Ovary (tissue), 3 donors: ENCODE data around the gene CTSH.

Experiments
- EP300 ChIP-seq: sonication (generic); formaldehyde crosslinking; IDR thresholded peaks from one replicate; pipeline ENCODE4 v1.6.1; 2017; ENCODE audit warnings: antibody characterized with exemption
- TF ChIP-seq, protein P1 (sequence below), 3 donors: fragments of 450-650 bp in 2 of 3; fragments of 200-600 bp in 1 of 3; IDR thresholded peaks; one replicate each; pipeline versions ENCODE4 v1.5.1 to v1.8.0; 2016 to 2022; ENCODE audit warnings: antibody characterized with exemption in 3 of 3, mild to moderate bottlenecking in 1 of 3
- donor health status: DM: no; HTN: no; CAD: no.

DNA sequence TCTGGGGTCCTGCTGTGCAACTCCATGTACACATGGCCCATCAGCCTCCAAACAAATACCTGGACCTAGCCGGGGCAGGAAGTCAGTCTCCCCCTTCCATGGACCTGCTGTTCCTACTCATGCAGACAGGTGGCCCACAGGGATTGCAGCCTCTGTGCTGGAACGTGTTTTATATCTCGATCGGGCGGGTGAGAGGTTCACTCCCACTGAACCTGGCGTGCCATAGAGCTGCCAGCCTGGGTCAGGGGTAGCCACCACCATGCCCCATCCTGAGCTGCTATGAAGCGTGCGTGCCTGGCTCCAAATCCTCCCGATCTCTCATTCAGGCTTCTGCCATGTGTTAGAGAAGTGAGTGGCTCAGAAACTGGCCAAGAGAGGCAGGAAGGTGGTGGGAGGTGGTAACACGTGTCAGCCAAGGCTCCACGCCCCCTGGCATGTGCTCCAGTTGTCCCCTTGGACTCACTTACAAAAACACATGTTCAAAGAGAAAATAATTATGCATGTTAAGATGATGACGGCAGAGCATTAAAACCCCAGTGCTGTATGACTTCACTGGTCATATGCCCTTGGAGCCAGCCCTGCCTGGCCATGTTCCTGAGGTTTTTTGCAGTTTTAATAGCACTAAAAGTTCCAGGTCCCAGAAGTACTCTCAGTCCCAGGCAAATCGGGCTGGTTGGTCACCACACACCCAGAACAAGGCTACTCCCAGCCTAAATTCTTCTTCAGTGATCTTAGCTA, 30.6 kb downstream of the CTSH start:
- TF ChIP-seq EP300: no peak
- TF ChIP-seq, protein P1, sequence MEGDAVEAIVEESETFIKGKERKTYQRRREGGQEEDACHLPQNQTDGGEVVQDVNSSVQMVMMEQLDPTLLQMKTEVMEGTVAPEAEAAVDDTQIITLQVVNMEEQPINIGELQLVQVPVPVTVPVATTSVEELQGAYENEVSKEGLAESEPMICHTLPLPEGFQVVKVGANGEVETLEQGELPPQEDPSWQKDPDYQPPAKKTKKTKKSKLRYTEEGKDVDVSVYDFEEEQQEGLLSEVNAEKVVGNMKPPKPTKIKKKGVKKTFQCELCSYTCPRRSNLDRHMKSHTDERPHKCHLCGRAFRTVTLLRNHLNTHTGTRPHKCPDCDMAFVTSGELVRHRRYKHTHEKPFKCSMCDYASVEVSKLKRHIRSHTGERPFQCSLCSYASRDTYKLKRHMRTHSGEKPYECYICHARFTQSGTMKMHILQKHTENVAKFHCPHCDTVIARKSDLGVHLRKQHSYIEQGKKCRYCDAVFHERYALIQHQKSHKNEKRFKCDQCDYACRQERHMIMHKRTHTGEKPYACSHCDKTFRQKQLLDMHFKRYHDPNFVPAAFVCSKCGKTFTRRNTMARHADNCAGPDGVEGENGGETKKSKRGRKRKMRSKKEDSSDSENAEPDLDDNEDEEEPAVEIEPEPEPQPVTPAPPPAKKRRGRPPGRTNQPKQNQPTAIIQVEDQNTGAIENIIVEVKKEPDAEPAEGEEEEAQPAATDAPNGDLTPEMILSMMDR (IDR thresholded peaks at IDR 0.05): peak in 2 of 3 donors; percentile 35 to 72
